Neural cell (in vitro differentiated cells): ENCODE data around the gene KLHL10.

Source experiments
- CTCF ChIP-seq: fragments of 450-650 bp; IDR thresholded peaks from 2 replicates; pipeline ENCODE4 v1.5.1; 2014; ENCODE audit warnings: antibody characterized with exemption, mild to moderate bottlenecking, moderate library complexity; ENCODE audit not compliant: poor library complexity, severe bottlenecking
- EZH2 ChIP-seq: fragments of 200-600, 300-800 bp; shearing (Covaris generic), sonication (generic); IDR thresholded peaks from 2 replicates; pipeline ENCODE4 v1.6.1; 2014; ENCODE audit warnings: antibody characterized with exemption, low read length, borderline replicate concordance, mild to moderate bottlenecking; ENCODE audit not compliant: insufficient read depth, poor library complexity, severe bottlenecking
- TAF1 ChIP-seq: IDR thresholded peaks from 2 replicates; pipeline ENCODE4 v1.6.1; 2012; ENCODE audit warnings: low read depth

DNA sequence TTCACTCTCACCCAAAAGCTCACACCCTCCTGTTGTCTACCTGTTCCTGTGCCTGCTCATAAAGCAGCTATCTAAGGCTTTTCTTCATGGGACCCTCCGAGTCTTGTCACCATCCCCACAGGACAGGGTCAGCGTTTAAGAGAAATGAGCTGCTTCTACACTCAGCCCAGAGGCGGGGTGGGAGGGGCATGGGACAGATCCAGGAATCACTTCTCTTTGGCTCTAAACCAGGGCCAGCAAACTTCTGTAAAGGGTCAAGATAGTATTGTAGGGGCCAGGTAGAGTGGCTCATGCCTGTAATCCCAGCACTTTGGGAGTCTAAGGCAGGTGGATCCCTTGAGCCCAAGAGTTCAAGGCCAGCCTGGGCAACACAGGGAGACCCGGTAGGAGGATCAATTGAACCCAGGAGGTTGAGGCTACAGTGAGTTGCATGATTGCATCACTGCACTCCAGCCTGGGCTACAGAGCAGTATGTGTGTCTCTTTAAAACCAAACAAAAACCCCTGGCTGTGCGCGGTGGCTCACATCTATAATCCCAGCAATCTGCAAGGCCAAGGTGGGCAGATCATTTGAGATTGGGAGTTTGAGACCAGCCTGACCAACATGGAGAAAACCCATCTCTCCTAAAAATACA lies 50.8 kb downstream of the KLHL10 start:
- TF ChIP-seq TAF1 (no peak), CTCF (no peak), EZH2 (no peak)
